CD14-positive monocyte (primary cell): ENCODE data around the gene DSG3. TPM values are rescaled to one million over a fixed set of nuclear protein-coding genes. Genes with fewer than 3 reads are reported as not detected.

Experiments used
- DNase-seq, 3 donors: peaks; one replicate each; pipeline ENCODE4 v3.0.0-alpha.2; 2011 to 2022
- H2AFZ ChIP-seq: 2 replicates; pipeline ENCODE4 v1.6.0; 2012; ENCODE audit warnings: mild to moderate bottlenecking, low read depth, low read length, inconsistent platforms; ENCODE audit not compliant: insufficient read depth, poor library complexity, severe bottlenecking
- H3K27ac ChIP-seq, 2 donors: 1 replicate in 1 of 2; 2 replicates in 1 of 2; pipeline ENCODE4 v1.5.1; 2012 to 2013; ENCODE audit warnings: low read length in 2 of 2, control low read depth in 1 of 2, inconsistent platforms in 1 of 2, low read depth in 1 of 2, mild to moderate bottlenecking in 1 of 2
- H3K27me3 ChIP-seq, 2 donors: one replicate each; pipeline versions ENCODE4 v1.6.0 to v1.6.1; 2011 to 2013; ENCODE audit warnings: low read length in 2 of 2; ENCODE audit not compliant: control insufficient read depth in 2 of 2, insufficient read depth in 2 of 2
- H3K36me3 ChIP-seq, 2 donors: replicated peaks in 1 of 2; 1 replicate in 1 of 2; 2 replicates in 1 of 2; pipeline versions ENCODE4 v1.5.1 to v1.6.1; 2012 to 2013; ENCODE audit warnings: low read length in 2 of 2, control low read depth in 1 of 2, inconsistent platforms in 1 of 2, mild to moderate bottlenecking in 1 of 2; ENCODE audit not compliant: insufficient read depth in 2 of 2, control insufficient read depth in 1 of 2
- H3K4me1 ChIP-seq, 2 donors: 1 replicate in 1 of 2; 2 replicates in 1 of 2; pipeline versions ENCODE4 v1.5.1 to v1.6.1; 2012 to 2013; ENCODE audit warnings: low read length in 2 of 2, control low read depth in 1 of 2, inconsistent platforms in 1 of 2, mild to moderate bottlenecking in 1 of 2, moderate library complexity in 1 of 2; ENCODE audit not compliant: insufficient read depth in 2 of 2, control insufficient read depth in 1 of 2
- H3K4me2 ChIP-seq: replicated peaks from 2 replicates; pipeline ENCODE3; 2012; ENCODE audit warnings: low read length, moderate library complexity, mild to moderate bottlenecking; ENCODE audit not compliant: poor library complexity, severe bottlenecking; ENCODE audit errors: extremely low read depth
- H3K4me3 ChIP-seq, 3 experiments: fragments of 200-600 bp in 1 of 3; sonication (generic) in 1 of 3; replicated peaks in 1 of 3; 1 replicate in 2 of 3; 2 replicates in 1 of 3; pipeline ENCODE4 v1.5.1; 2011 to 2013; ENCODE audit warnings: low read length in 3 of 3, mild to moderate bottlenecking in 3 of 3, control low read depth in 2 of 3, low read depth in 2 of 3, inconsistent platforms in 1 of 3, moderate library complexity in 1 of 3
- H3K79me2 ChIP-seq: 2 replicates; pipeline ENCODE4 v1.6.0; 2012; ENCODE audit warnings: mild to moderate bottlenecking, control low read depth, inconsistent platforms, low read length, moderate library complexity; ENCODE audit not compliant: insufficient read depth
- H3K9ac ChIP-seq: 2 replicates; pipeline ENCODE4 v1.6.0; 2017; ENCODE audit warnings: low read length, mild to moderate bottlenecking; ENCODE audit not compliant: insufficient read depth, poor library complexity, severe bottlenecking
- H3K9me3 ChIP-seq, 2 donors: replicated peaks in 1 of 2; 1 replicate in 1 of 2; 2 replicates in 1 of 2; pipeline versions ENCODE4 v1.5.1 to v1.6.1; 2012 to 2013; ENCODE audit warnings: low read length in 2 of 2, control low read depth in 1 of 2; ENCODE audit not compliant: control insufficient read depth in 1 of 2, insufficient read depth in 1 of 2
- H4K20me1 ChIP-seq: 2 replicates; pipeline ENCODE4 v1.6.0; 2012; ENCODE audit warnings: mild to moderate bottlenecking, low read length, control low read depth, moderate library complexity; ENCODE audit not compliant: insufficient read depth
- H3K27ac Mint-ChIP-seq, 7 donors: one replicate each; pipeline ENCODE4 v1.8.0; 2020; ENCODE audit warnings: mild to moderate bottlenecking in 7 of 7, mixed read lengths in 7 of 7, moderate library complexity in 6 of 7, inconsistent platforms in 2 of 7
- H3K27me3 Mint-ChIP-seq, 3 donors: one replicate each; pipeline ENCODE4 v1.8.0; 2021 to 2022; ENCODE audit warnings: low read depth in 3 of 3, mild to moderate bottlenecking in 3 of 3, mixed read lengths in 3 of 3, moderate library complexity in 3 of 3, inconsistent platforms in 1 of 3
- H3K36me3 Mint-ChIP-seq, 2 donors: one replicate each; pipeline ENCODE4 v1.8.0; 2020; ENCODE audit warnings: mixed read lengths in 2 of 2, inconsistent platforms in 1 of 2, mild to moderate bottlenecking in 1 of 2
- H3K4me1 Mint-ChIP-seq: one replicate; pipeline ENCODE4 v1.8.0; 2020; ENCODE audit warnings: mild to moderate bottlenecking, mixed read lengths
- H3K4me3 Mint-ChIP-seq, 2 donors: one replicate each; pipeline ENCODE4 v1.8.0; 2020; ENCODE audit warnings: mild to moderate bottlenecking in 2 of 2, mixed read lengths in 2 of 2, moderate library complexity in 1 of 2
- H3K9me3 Mint-ChIP-seq, 7 donors: one replicate each; pipeline ENCODE4 v1.8.0; 2020 to 2022; ENCODE audit warnings: mixed read lengths in 7 of 7, mild to moderate bottlenecking in 6 of 7, moderate library complexity in 6 of 7, inconsistent platforms in 2 of 7
- CTCF ChIP-seq: fragments of 200-600 bp; IDR thresholded peaks from one replicate; pipeline ENCODE4 v1.8.0; 2022; ENCODE audit warnings: antibody characterized with exemption, mild to moderate bottlenecking
- WGBS: methylation state at CpG from one replicate; pipeline ENCODE4 v1.1.5; 2013; ENCODE audit warnings: missing lambda C conversion rate; ENCODE audit not compliant: insufficient coverage; 5-methylcytosine and 5-hydroxymethylcytosine counted together
- intact Hi-C, 2 donors: fragments of 100-400 bp; cut with micrococcal nuclease; formaldehyde crosslinking; loops; one replicate each; pipeline versions ENCODE4 v1.15.0 to v1.15.1; 2023
- polyA plus RNA-seq, 3 donors: library from polyadenylated mRNA; depleted of rRNA in 1 of 3; unstranded in 2 of 3; stranded (reverse) in 1 of 3; fragments of 300-500 nt in 2 of 3; fragments of >200 nt in 1 of 3; fragmentation: Illumina TruSeq in 2 of 3; gene quantifications; 1 replicate in 2 of 3; 2 replicates in 1 of 3; pipeline ENCODE4 v1.2.3, GENCODE V29; 2012 to 2021

The DSG3 gene
- polyA plus RNA-seq, 3 donors = not detected

GRCh38 chr18:31490387-31490786 is 42.8 kb downstream of the DSG3 start:
- H3K36me3 ChIP-seq = no peaks in the 10 kb centered on the region
- DNase-seq = no peak
- no peaks in the 10 kb centered on the region for H3K79me2 ChIP-seq
- H3K4me3 Mint-ChIP-seq = no peak overlapping the region
- no peak overlapping the region for H3K27ac ChIP-seq
- H3K27me3 ChIP-seq = peaks cover 1 to 6% of the 10 kb centered on the region in 2 donors
- no peaks in the 10 kb centered on the region for H3K4me1 ChIP-seq
- H3K4me3 ChIP-seq = no peak overlapping the region
- H3K27ac Mint-ChIP-seq = no peak overlapping the region
- no peak overlapping the region for H3K4me2 ChIP-seq
- no peaks in the 10 kb centered on the region for H4K20me1 ChIP-seq
- no peak overlapping the region for H2AFZ ChIP-seq
- H3K27me3 Mint-ChIP-seq = peaks cover 2 to 3% (median 2%) of the 10 kb centered on the region in 3 donors
- no peaks in the 10 kb centered on the region for H3K36me3 Mint-ChIP-seq
- no peak for TF ChIP-seq CTCF
- no peaks in the 10 kb centered on the region for H3K4me1 Mint-ChIP-seq
- no CpG with 5 or more reads among the region's 1 CpG for WGBS
- peaks cover 0 to 4% (median 2%) of the 10 kb centered on the region in 7 donors for H3K9me3 Mint-ChIP-seq
- intact Hi-C loops = no loop called here
- no peaks in the 10 kb centered on the region for H3K9me3 ChIP-seq
- H3K9ac ChIP-seq = no peak overlapping the region

- Mint-ChIP-seq H3K27me3 (peaks cover 2 to 4% (median 4%) of the 10 kb centered on the region in 3 donors), H3K4me1 (no peaks in the 10 kb centered on the region), H3K9me3 (peaks cover 0 to 4% (median 2%) of the 10 kb centered on the region in 7 donors), H3K27ac (no peak overlapping the region), H3K4me3 (no peak overlapping the region), H3K36me3 (no peaks in the 10 kb centered on the region)
- no peaks in the 10 kb centered on the region for H3K4me1 ChIP-seq
- no peaks in the 10 kb centered on the region for H3K9me3 ChIP-seq
- H3K27me3 ChIP-seq = peaks cover 3 to 10% of the 10 kb centered on the region in 2 donors
- H4K20me1 ChIP-seq = no peaks in the 10 kb centered on the region
- TF ChIP-seq CTCF = no peak
- intact Hi-C loops = no loop called here
- no peak overlapping the region for H3K4me2 ChIP-seq
- H3K79me2 ChIP-seq = no peaks in the 10 kb centered on the region
- no peak overlapping the region for H3K4me3 ChIP-seq
- H2AFZ ChIP-seq = no peak overlapping the region
- no peak overlapping the region for H3K9ac ChIP-seq
- no peak for DNase-seq
- no peak overlapping the region for H3K27ac ChIP-seq
- H3K36me3 ChIP-seq = no peaks in the 10 kb centered on the region
These were observed 43.3 kb downstream of the DSG3 start for GRCh38 chr18:31490833-31491232.
